ENCODE measurements around the gene FGD3. TPM values are rescaled to one million over a fixed set of nuclear protein-coding genes. Genes with fewer than 3 reads are reported as not detected.

The FGD3 gene
- total RNA-seq, 1 donor: not detected

DNA sequence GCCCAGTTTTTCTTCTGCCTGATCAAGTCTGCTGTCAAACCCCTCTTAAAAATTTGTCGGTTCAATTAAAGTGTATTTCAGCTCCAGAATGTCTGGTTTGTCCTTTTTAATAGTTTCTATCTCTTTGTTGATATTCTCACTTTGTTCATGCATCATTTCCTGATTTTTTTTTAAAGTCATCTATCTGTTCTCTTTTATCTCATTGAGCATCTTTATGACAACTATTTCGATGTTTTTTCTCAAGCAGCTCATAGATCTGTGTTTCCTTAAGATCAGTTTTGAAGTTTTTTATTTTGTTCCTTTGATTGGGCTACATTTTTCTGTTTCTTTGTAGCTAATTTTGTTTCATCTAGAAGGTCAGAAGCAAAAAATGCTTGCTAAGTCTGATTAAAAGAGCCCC, 53.7 kb downstream of the FGD3 start:
- Histone ChIP-seq H3K27me3 (ENCODE audit: insufficient read depth, low read length) (peaks cover 5% of the 10 kb centered on the region), H3K4me2 (ENCODE audit: insufficient read depth, low read length) (no peak overlapping the region), H3K27ac (ENCODE audit: low read depth, low read length) (no peak overlapping the region), H4K20me1 (ENCODE audit: insufficient read depth, low read length) (no peaks in the 10 kb centered on the region), H3K9me3 (ENCODE audit: low read depth, low read length) (no peaks in the 10 kb centered on the region), H3K4me3 (ENCODE audit: insufficient read depth, low read length) (no peak overlapping the region), H3K79me2 (ENCODE audit: insufficient read depth, low read length) (no peaks in the 10 kb centered on the region), H2AFZ (ENCODE audit: low read length) (no peak overlapping the region), H3K4me1 (ENCODE audit: insufficient read depth, low read length) (no peaks in the 10 kb centered on the region), H3K36me3 (ENCODE audit: insufficient read depth, low read length) (no peaks in the 10 kb centered on the region)
- no peak for TF ChIP-seq CTCF (IDR thresholded peaks at IDR 0.05; ENCODE audit: extremely low read depth, low read depth, low read length)
- DNase-seq (ENCODE audit: insufficient read length, low spot score, missing footprints): no peak

GRCh38 chr9:93002700-93003099, 55.4 kb downstream of the FGD3 start:
- Histone ChIP-seq H2AFZ (ENCODE audit: low read length) (no peak overlapping the region), H3K4me2 (ENCODE audit: insufficient read depth, low read length) (no peak overlapping the region), H3K36me3 (ENCODE audit: insufficient read depth, low read length) (no peaks in the 10 kb centered on the region), H3K9me3 (ENCODE audit: low read depth, low read length) (no peaks in the 10 kb centered on the region), H3K79me2 (ENCODE audit: insufficient read depth, low read length) (no peaks in the 10 kb centered on the region), H3K4me3 (ENCODE audit: insufficient read depth, low read length) (no peak overlapping the region), H3K4me1 (ENCODE audit: insufficient read depth, low read length) (no peaks in the 10 kb centered on the region), H4K20me1 (ENCODE audit: insufficient read depth, low read length) (no peaks in the 10 kb centered on the region), H3K27ac (ENCODE audit: low read depth, low read length) (no peak overlapping the region), H3K27me3 (ENCODE audit: insufficient read depth, low read length) (peaks cover 5% of the 10 kb centered on the region)
- DNase-seq (ENCODE audit: insufficient read length, low spot score, missing footprints): no peak
- TF ChIP-seq CTCF (IDR thresholded peaks at IDR 0.05; ENCODE audit: extremely low read depth, low read depth, low read length): no peak

GRCh38 chr9:93003552-93004407, 56.5 kb downstream of the FGD3 start:
- peak; percentile 77 for DNase-seq (ENCODE audit: insufficient read length, low spot score, missing footprints)
- Histone ChIP-seq H2AFZ (ENCODE audit: low read length) (no peak overlapping the region), H3K27me3 (ENCODE audit: insufficient read depth, low read length) (peaks cover 5% of the 10 kb centered on the region), H3K4me1 (ENCODE audit: insufficient read depth, low read length) (no peaks in the 10 kb centered on the region), H4K20me1 (ENCODE audit: insufficient read depth, low read length) (no peaks in the 10 kb centered on the region), H3K4me2 (ENCODE audit: insufficient read depth, low read length) (no peak overlapping the region), H3K27ac (ENCODE audit: low read depth, low read length) (no peak overlapping the region), H3K79me2 (ENCODE audit: insufficient read depth, low read length) (no peaks in the 10 kb centered on the region), H3K36me3 (ENCODE audit: insufficient read depth, low read length) (no peaks in the 10 kb centered on the region), H3K4me3 (ENCODE audit: insufficient read depth, low read length) (no peak overlapping the region), H3K9me3 (ENCODE audit: low read depth, low read length) (no peaks in the 10 kb centered on the region)
- TF ChIP-seq CTCF (IDR thresholded peaks at IDR 0.05; ENCODE audit: extremely low read depth, low read depth, low read length): peak; percentile 60

DNA sequence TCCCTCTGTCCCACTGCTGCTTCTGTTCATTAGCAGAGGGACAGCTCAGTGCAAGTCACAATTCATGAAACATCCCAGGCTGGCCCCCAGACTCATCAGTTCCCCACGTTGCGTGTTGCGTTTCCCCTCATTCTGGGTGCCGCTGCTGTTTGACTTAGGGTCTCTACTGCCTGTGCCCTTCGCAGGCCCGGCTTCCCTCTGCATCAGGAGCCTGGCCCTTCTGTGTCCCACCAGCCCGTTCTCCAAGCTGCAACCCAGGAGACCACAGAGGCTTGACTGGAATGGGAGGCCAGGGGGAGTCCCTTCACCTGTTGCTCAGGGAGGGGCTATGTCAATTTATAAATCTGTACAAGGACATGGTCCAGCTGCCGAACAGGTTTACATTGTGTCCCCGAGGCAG, 57.2 kb downstream of the FGD3 start:
- Histone ChIP-seq H3K4me1 (ENCODE audit: insufficient read depth, low read length) (no peaks in the 10 kb centered on the region), H3K79me2 (ENCODE audit: insufficient read depth, low read length) (no peaks in the 10 kb centered on the region), H3K27me3 (ENCODE audit: insufficient read depth, low read length) (peaks cover 5% of the 10 kb centered on the region), H4K20me1 (ENCODE audit: insufficient read depth, low read length) (no peaks in the 10 kb centered on the region), H3K4me2 (ENCODE audit: insufficient read depth, low read length) (no peak overlapping the region), H3K36me3 (ENCODE audit: insufficient read depth, low read length) (no peaks in the 10 kb centered on the region), H3K4me3 (ENCODE audit: insufficient read depth, low read length) (no peak overlapping the region), H3K27ac (ENCODE audit: low read depth, low read length) (no peak overlapping the region), H2AFZ (ENCODE audit: low read length) (no peak overlapping the region), H3K9me3 (ENCODE audit: low read depth, low read length) (no peaks in the 10 kb centered on the region)
- DNase-seq (ENCODE audit: insufficient read length, low spot score, missing footprints): peak; percentile 19
- TF ChIP-seq CTCF (IDR thresholded peaks at IDR 0.05; ENCODE audit: extremely low read depth, low read depth, low read length): no peak
